SK-N-SH (cell line): ENCODE measurements around the gene FHL2. TPM values are rescaled to one million over a fixed set of nuclear protein-coding genes. Genes with fewer than 3 reads are reported as not detected.

Experiments used
- CTCF ChIA-PET: fragments of 300-600, 350-600 bp; formaldehyde crosslinking; extraction: SDS; loops from one replicate; lab custom pipeline; 2021; lab: Yijun Ruan, JAX
- POLR2A ChIA-PET: fragments of 350-600 bp; sonication (Branson Sonifier 250); formaldehyde crosslinking; extraction: SDS; loops from one replicate; lab custom pipeline; 2020; ENCODE audit warnings: antibody characterized with exemption, inconsistent platforms; lab: Yijun Ruan, JAX
- DNase-seq: peaks from one replicate; pipeline ENCODE4 v3.0.0; 2012
- H2AFZ ChIP-seq: fragments of 200-600 bp; sonication (generic); 2 replicates; pipeline ENCODE4 v1.8.1; 2016; ENCODE audit warnings: antibody characterized with exemption, mild to moderate bottlenecking, low read depth
- H3F3A ChIP-seq: fragments of 200-600 bp; sonication (generic); replicated peaks from 2 replicates; pipeline ENCODE3; 2016; ENCODE audit warnings: antibody characterized with exemption, mild to moderate bottlenecking; ENCODE audit not compliant: insufficient read depth
- H3K27ac ChIP-seq, 2 experiments: fragments of 200-500 bp in 1 of 2; fragments of 200-600 bp in 1 of 2; sonication (Bioruptor generic) in 1 of 2; sonication (generic), shearing (Covaris generic) in 1 of 2; 2 replicates each; pipeline versions ENCODE4 v1.5.1 to v1.6.1; 2014 to 2016; ENCODE audit warnings: low read depth in 2 of 2, inconsistent platforms in 1 of 2, low read length in 1 of 2, mild to moderate bottlenecking in 1 of 2, mixed read lengths in 1 of 2
- H3K27me3 ChIP-seq: fragments of 200-600 bp; sonication (generic), shearing (Covaris generic); 2 replicates; pipeline ENCODE4 v1.6.1; 2016; ENCODE audit warnings: mixed run types; ENCODE audit not compliant: insufficient read depth
- H3K36me3 ChIP-seq, 2 experiments: fragments of 200-500 bp in 1 of 2; fragments of 200-600 bp in 1 of 2; sonication (Bioruptor generic) in 1 of 2; sonication (generic) in 1 of 2; replicated peaks in 1 of 2; 2 replicates each; pipeline versions ENCODE3 to v1.5.1; 2014 to 2016; ENCODE audit warnings: low read length in 1 of 2, mild to moderate bottlenecking in 1 of 2; ENCODE audit not compliant: insufficient read depth in 2 of 2, control insufficient read depth in 1 of 2
- H3K4me1 ChIP-seq, 2 experiments: fragments of 200-500 bp in 1 of 2; fragments of 200-600 bp in 1 of 2; sonication (Bioruptor generic) in 1 of 2; sonication (generic), shearing (Covaris generic) in 1 of 2; 2 replicates each; pipeline versions ENCODE4 v1.5.1 to v1.6.1; 2014 to 2016; ENCODE audit warnings: low read depth in 1 of 2, low read length in 1 of 2, mixed run types in 1 of 2; ENCODE audit not compliant: insufficient read depth in 2 of 2, control insufficient read depth in 1 of 2
- H3K4me2 ChIP-seq: fragments of 200-600 bp; sonication (generic), shearing (Covaris generic); 2 replicates; pipeline ENCODE4 v1.6.1; 2017; ENCODE audit warnings: mixed run types
- H3K4me3 ChIP-seq, 2 experiments: fragments of 200-500 bp in 1 of 2; fragments of 200-600 bp in 1 of 2; sonication (Bioruptor generic) in 1 of 2; sonication (generic), shearing (Covaris generic) in 1 of 2; 2 replicates each; pipeline versions ENCODE4 v1.5.1 to v1.8.1; 2014 to 2016; ENCODE audit warnings: low read depth in 2 of 2, inconsistent platforms in 1 of 2, low read length in 1 of 2, mild to moderate bottlenecking in 1 of 2, mixed read lengths in 1 of 2, moderate library complexity in 1 of 2
- H3K79me2 ChIP-seq: fragments of 200-600 bp; sonication (generic); 2 replicates; pipeline ENCODE4 v1.8.1; 2017; ENCODE audit warnings: mild to moderate bottlenecking; ENCODE audit not compliant: insufficient read depth
- H3K9ac ChIP-seq: fragments of 200-600 bp; sonication (generic); 2 replicates; pipeline ENCODE4 v1.6.1; 2017; ENCODE audit warnings: mixed run types
- H3K9me2 ChIP-seq: fragments of 200-600 bp; sonication (generic); 2 replicates; pipeline ENCODE4 v1.6.1; 2017; ENCODE audit warnings: mixed run types
- H3K9me3 ChIP-seq: fragments of 200-600 bp; sonication (generic); 2 replicates; pipeline ENCODE4 v1.6.1; 2017; ENCODE audit warnings: mixed run types, mild to moderate bottlenecking, moderate library complexity
- H4K20me1 ChIP-seq: fragments of 200-600 bp; sonication (generic); 2 replicates; pipeline ENCODE4 v1.6.1; 2017; ENCODE audit warnings: mild to moderate bottlenecking, mixed run types; ENCODE audit not compliant: insufficient read depth
- CTCF ChIP-seq: fragments of 200-600 bp; sonication (generic); IDR thresholded peaks from 2 replicates; pipeline ENCODE4 v1.6.1; 2017; ENCODE audit warnings: antibody characterized with exemption, mild to moderate bottlenecking, moderate library complexity
- EZH2phosphoT487 ChIP-seq: fragments of 200-600 bp; sonication (generic); IDR thresholded peaks from 2 replicates; pipeline ENCODE4 v1.6.1; 2017; ENCODE audit warnings: low read depth, mixed run types, mild to moderate bottlenecking, antibody characterized with exemption, moderate library complexity, borderline replicate concordance
- FOXJ3 ChIP-seq: sonication (generic); formaldehyde crosslinking; IDR thresholded peaks from 2 replicates; pipeline ENCODE4 v1.5.1; 2020; ENCODE audit warnings: mild to moderate bottlenecking, missing genetic modification reagents
- JUND ChIP-seq: IDR thresholded peaks from 2 replicates; pipeline ENCODE4 v1.4.0; 2012
- MAX ChIP-seq: IDR thresholded peaks from 2 replicates; pipeline ENCODE4 v1.4.0; 2012; ENCODE audit warnings: low read depth
- MXI1 ChIP-seq: IDR thresholded peaks from 2 replicates; pipeline ENCODE4 v1.6.1; 2012; ENCODE audit warnings: mild to moderate bottlenecking, low read depth, low read length, improper control_type of control experiment
- NFIC ChIP-seq: IDR thresholded peaks from 2 replicates; pipeline ENCODE4 v1.4.0; 2012; ENCODE audit warnings: borderline replicate concordance
- NRF1 ChIP-seq: IDR thresholded peaks from 2 replicates; pipeline ENCODE4 v1.6.1; 2012; ENCODE audit warnings: low read depth, mild to moderate bottlenecking, low read length
- POLR2AphosphoS5 ChIP-seq: IDR thresholded peaks from 2 replicates; pipeline ENCODE4 v1.6.1; 2012; ENCODE audit warnings: low read depth, low read length
- RAD21 ChIP-seq: IDR thresholded peaks from 2 replicates; pipeline ENCODE4 v1.6.1; 2012; ENCODE audit warnings: mild to moderate bottlenecking, low read length
- SIN3A ChIP-seq: IDR thresholded peaks from 2 replicates; pipeline ENCODE4 v1.6.1; 2012; ENCODE audit warnings: low read depth, mild to moderate bottlenecking, low read length, moderate library complexity, borderline replicate concordance
- SMC3 ChIP-seq: IDR thresholded peaks from 2 replicates; pipeline ENCODE4 v1.6.1; 2012; ENCODE audit warnings: low read depth, low read length, improper control_type of control experiment
- TAF1 ChIP-seq: IDR thresholded peaks from 2 replicates; pipeline ENCODE4 v1.6.1; 2012; ENCODE audit warnings: low read depth, mild to moderate bottlenecking, low read length, moderate library complexity, borderline replicate concordance
- YY1 ChIP-seq: IDR thresholded peaks from 2 replicates; pipeline ENCODE4 v1.4.0; 2012; ENCODE audit warnings: low read depth, mild to moderate bottlenecking
- WGBS: methylation state at CpG from one replicate; pipeline ENCODE4 v1.1.6; 2017; ENCODE audit warnings: low lambda C conversion rate; 5-methylcytosine and 5-hydroxymethylcytosine counted together
- polyA plus RNA-seq, 3 experiments: library from polyadenylated mRNA; depleted of rRNA; stranded (reverse); fragments of >200 nt; gene quantifications; 2 replicates each; pipeline ENCODE4 v1.2.3, GENCODE V29; 2012
- TF ChIP-seq, protein P1 (sequence below): fragments of 150-350 bp; IDR thresholded peaks from 2 replicates; pipeline ENCODE4 v1.6.1; 2017; ENCODE audit warnings: antibody characterized with exemption, low read length, low read depth, borderline replicate concordance

Gene FHL2
- polyA plus RNA-seq, 1 of the 3 experiments (the other 2 are of a cell fraction) = 31.7 TPM

DNA sequence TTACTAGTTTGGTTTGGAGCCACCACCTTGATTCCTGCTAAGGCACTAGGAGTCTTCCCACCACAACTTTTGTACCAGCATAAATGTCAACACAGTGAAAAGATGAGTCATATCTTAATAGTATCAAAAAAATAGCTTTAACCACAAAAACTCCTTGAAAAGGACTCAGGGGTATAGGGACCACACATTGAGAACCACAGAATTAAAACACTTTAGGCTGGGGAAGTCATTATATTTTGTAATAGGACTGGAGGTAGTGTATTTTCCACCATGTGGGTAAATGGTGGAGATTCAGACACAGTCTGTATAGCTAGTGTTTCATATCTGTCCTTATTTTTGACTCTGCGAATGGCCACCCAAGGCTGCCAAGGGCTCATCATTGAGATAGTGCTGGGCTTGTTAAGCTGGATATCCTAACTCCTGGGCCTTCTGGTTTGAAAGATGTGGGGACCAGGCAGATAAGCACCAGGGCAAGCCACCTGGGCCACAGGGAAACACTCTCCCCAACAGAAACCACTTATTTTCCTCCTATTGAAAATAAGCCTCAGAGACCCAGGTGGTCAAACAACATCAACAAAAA is 19.1 kb upstream of the FHL2 start:
- Histone ChIP-seq H3K27me3 (no peaks in the 10 kb centered on the region; the same call in 1 of the 2 replicates), H3K79me2 (no peaks in the 10 kb centered on the region), H3K4me2 (no peak overlapping the region), H3K4me3 (no peak overlapping the region), H3K4me1 (no peaks in the 10 kb centered on the region), H3F3A (no peaks in the 10 kb centered on the region), H4K20me1 (no peaks in the 10 kb centered on the region), H3K9ac (no peak overlapping the region), H3K36me3 (no peaks in the 10 kb centered on the region), H2AFZ (no peak overlapping the region), H3K27ac (no peak overlapping the region)
- CTCF ChIA-PET = no interaction called here
- WGBS = 86% methylated on average over 1 of the region's 1 CpG
- DNase-seq = no peak
- TF ChIP-seq NFIC = no peak
- TF ChIP-seq EZH2phosphoT487 = no peak
- TF ChIP-seq FOXJ3 (CRISPR knock-in tag) = no peak
- TF ChIP-seq YY1 = no peak
- 0 out of 2 replicates have a peak, but pooled peaks have one; percentile 13 for TF ChIP-seq JUND
- TF ChIP-seq, all 33 proteins: peak for 1
- Histone ChIP-seq H3K9me2 (no peaks in the 10 kb centered on the region), H3K9me3 (no peaks in the 10 kb centered on the region)
- POLR2A ChIA-PET = no interaction called here

DNA sequence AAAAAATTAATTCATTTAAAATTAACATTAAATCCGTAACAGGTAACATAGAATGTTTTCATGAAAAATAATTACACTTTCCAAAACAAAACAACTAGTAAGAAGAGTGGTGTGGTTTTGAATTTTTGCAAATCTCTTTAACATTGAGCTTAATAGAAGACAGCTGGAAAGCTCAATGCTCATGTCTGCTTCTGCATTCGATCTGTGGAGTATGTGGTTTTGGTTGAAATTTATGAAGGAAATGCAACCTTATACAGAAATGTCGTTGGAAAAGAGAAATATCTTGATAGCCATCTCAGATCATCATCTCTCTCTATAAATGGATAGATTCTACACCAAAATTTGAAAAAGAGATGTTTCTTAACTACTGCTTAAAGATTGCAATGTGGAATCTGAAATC is 17.3 kb upstream of the FHL2 start:
- Histone ChIP-seq H3K36me3 (no peaks in the 10 kb centered on the region), H3K4me3 (no peak overlapping the region), H3K4me2 (no peak overlapping the region), H2AFZ (no peak overlapping the region), H3K27ac (no peak overlapping the region), H3K27me3 (no peaks in the 10 kb centered on the region; the same call in 1 of the 2 replicates), H3K9ac (no peak overlapping the region), H4K20me1 (no peaks in the 10 kb centered on the region), H3K9me3 (no peaks in the 10 kb centered on the region), H3K4me1 (no peaks in the 10 kb centered on the region), H3K79me2 (no peaks in the 10 kb centered on the region), H3F3A (peaks cover 2% of the 10 kb centered on the region), H3K9me2 (no peaks in the 10 kb centered on the region)
- ChIA-PET CTCF (interaction anchor here (0.9 to 1.3 kb wide), 2 partner anchors 16 to 47 kb away, joined by 3 to 4 read pairs; no protein-coding TSS in a partner anchor), POLR2A (no interaction called here)
- no peak for TF ChIP-seq NRF1
- no peak for TF ChIP-seq MXI1
- TF ChIP-seq TAF1 = no peak
- no peak for TF ChIP-seq CTCF
- no peak for TF ChIP-seq SIN3A
- TF ChIP-seq, protein P1, sequence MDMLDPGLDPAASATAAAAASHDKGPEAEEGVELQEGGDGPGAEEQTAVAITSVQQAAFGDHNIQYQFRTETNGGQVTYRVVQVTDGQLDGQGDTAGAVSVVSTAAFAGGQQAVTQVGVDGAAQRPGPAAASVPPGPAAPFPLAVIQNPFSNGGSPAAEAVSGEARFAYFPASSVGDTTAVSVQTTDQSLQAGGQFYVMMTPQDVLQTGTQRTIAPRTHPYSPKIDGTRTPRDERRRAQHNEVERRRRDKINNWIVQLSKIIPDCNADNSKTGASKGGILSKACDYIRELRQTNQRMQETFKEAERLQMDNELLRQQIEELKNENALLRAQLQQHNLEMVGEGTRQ = no peak
- TF ChIP-seq MAX = no peak
- TF ChIP-seq RAD21 = no peak
- TF ChIP-seq SMC3 = no peak
- no peak for TF ChIP-seq POLR2AphosphoS5
- no peak for TF ChIP-seq YY1
- WGBS = 48% methylated on average over 3 of the region's 3 CpGs
- no peak for DNase-seq
